DMS53 treated with DMSO at 0.1 percent for 48 hours (cell line): ENCODE results near the gene CNTN1.

Experiments used
- DNase-seq: peaks from one replicate; lab custom pipeline; 2025; ENCODE audit not compliant: unreplicated experiment; lab: John Stamatoyannopoulos, UW

The CNTN1 gene

GRCh38 chr12:40957417-40957816 lies 265.2 kb downstream of the CNTN1 start:
- DNase-seq, result no peak

DNA sequence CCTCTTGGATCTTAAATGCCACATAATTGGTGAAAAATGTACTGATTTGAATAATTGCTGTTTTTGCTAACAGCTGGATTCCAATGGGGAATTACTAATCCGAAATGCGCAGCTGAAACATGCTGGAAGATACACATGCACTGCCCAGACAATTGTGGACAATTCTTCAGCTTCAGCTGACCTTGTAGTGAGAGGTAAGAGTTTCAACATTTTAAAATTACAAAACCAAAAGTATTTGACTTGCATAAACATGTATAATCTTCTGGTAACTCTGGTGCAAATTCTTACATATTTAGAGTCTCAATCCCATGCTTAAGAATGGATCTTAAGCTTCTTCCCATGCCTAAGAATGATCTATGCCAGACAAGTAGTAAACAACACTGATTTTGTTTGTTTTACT lies 266.8 kb downstream of the CNTN1 start:
- DNase-seq, result no peak

GRCh38 chr12:40963751-40964150 lies 271.5 kb downstream of the CNTN1 start:
- DNase-seq, result no peak

GRCh38 chr12:40969796-40970195 lies 277.6 kb downstream of the CNTN1 start:
- DNase-seq, result no peak

GRCh38 chr12:40970320-40970907 lies 278.2 kb downstream of the CNTN1 start:
- DNase-seq, result peak; percentile 15

- no peak for DNase-seq
Measured at GRCh38 chr12:40971911-40972310, 279.7 kb downstream of the CNTN1 start.

DNA sequence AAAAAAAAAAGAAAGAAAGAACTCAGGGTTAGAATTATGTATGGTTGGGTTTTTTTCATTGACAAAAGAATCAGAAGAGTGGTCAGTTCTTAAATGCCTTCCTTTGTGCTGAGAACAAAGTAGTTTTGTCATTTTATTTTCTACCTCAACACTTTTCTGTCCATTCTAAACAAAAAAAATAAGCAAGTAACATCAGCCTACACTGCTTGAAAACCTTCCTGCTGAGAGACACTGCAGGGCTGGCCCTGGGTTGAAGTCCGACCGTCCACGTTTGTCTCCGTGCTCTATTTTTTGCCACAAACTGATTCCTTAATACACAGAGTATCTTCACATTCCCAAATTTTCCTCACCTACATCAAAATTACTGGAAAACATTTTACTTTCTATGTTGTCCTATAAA lies 284.3 kb downstream of the CNTN1 start:
- DNase-seq, result no peak

DNA sequence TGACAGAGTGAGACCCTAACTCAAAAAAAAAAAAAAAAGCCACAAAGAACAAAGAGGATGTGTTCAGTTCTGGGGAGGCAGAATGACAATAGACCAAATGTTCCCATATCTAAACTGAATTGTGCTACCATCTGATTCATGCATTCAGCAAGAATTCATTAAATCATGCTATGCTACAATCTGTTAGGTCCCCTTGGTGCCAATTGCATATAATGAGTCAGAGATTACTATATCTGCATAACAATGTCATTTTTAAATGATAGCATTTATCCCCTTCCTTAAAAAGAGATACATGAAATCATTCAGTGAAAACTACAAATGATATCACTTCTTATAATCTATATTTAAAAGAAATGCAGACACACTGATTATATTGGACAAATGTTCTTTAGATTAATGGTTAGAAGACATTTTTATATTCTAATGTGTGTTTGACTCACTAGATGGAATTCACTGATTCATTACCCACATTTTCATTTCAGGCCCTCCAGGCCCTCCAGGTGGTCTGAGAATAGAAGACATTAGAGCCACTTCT lies 288.3 kb downstream of the CNTN1 start:
- DNase-seq, result no peak

GRCh38 chr12:40986001-40986400 lies 293.8 kb downstream of the CNTN1 start:
- DNase-seq, result no peak

DNA sequence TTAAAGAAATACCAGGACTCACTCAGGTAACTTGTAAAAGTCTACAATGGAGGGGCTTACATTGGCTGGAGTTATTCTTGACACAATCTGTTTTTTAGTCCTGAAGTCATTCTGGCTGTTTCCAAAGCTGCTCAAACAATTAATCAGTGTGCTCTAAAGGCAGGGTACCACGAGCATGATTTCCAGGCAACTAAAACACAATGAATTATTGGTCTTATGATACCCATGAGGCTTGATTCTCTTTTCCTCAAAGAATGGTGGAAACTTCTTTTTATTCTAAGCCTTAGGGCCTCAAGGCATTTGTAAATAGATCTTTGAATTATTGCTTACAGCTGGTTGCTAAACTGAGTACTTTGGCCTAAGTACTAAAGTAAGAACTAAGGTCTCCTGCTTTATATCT lies 296.1 kb downstream of the CNTN1 start:
- no peak for DNase-seq

DNA sequence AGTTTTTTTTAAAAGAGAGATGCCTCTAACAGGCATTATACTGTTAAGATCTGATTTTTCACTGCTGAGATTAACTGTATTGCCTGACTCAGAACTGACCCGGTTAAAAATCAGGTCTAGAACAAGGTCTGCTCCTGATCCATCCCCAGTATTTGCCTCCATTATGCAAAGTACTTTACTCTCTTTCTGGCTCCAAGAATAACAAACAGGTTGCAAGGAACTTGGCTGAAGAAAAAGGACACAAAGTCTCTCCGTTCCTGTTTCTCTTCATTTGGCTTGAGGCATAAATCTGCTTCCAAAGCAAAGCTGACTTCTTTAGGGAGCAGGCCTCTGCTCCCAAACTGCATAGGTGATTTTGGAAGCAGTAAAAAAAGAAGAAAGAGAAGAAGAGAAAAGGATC lies 296.6 kb downstream of the CNTN1 start:
- DNase-seq, result no peak

DNA sequence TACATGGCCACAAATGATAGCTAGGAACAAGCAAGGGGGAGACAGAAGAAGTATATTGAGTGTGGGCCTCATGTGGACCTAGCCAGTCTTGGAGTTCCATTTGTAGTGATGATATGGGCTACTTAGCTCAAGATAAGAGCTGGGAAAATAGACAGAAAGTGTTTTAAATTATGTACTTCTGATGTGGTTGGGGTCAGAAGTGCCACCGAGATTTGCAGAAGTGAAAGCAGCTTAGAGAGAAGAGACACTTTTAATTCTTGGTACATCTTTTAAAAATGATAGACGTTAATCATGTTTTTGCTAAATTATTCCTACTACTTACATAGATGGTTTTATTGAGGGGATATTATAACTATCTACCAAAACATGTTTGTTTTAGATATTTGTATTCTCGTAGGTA lies 297.5 kb downstream of the CNTN1 start:
- DNase-seq, result no peak

- no peak for DNase-seq
Measured at GRCh38 chr12:40992158-40992557, 299.9 kb downstream of the CNTN1 start.

GRCh38 chr12:40992674-40993073 lies 300.4 kb downstream of the CNTN1 start:
- no peak for DNase-seq

DNA sequence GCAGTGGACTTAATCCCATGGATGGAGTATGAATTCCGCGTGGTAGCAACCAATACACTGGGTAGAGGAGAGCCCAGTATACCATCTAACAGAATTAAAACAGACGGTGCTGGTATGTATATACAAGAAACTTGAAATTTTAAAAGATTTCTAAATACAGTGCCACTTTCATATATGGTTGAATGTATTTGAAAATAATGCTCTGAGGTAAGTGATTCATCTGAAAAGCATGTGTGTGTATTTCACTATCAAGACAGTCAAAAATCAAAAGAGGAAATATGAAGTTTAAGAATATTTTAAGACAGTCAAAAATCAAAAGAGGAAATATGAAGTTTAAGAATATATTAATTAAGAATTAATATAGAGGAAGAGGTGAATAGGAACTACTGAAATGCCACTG lies 300.9 kb downstream of the CNTN1 start:
- DNase-seq, result no peak

DNA sequence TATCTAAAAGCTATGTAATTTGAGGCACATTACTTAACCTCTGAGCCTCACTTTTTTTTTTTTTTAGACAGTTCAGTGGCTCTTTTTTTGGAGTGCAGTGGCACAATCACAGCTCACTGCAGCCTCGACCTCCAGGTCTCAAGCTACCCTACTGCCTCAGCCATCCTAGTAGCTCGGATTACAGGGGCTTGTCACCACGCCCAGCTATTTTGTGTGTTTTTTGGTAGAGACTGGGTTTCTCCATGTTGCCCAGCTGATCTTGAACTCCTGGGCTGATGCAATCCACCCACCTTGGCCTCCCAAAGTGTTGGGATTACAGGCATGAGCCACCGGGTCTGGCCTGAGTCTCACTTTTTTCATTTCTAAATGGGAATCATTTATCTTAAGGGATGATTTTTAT lies 303.9 kb downstream of the CNTN1 start:
- no peak for DNase-seq

DNA sequence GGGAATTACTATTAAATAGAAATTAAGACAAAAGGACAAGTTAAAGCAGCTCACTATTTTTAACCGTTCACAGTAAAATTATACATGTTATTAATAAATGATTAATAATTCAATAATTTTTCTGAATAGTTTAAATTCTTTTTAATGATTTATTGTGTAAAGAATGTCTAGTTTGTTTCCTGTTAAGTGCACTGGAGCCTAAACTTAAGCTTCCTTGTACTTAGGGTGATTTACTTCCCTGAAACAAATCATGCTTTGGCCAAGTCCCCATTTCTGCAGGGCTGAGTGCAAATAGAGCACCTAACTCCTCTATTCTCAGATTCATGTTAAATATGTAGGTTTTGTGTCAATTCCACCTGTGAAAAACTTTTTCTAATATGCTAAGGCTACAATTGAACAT lies 307.0 kb downstream of the CNTN1 start:
- no peak for DNase-seq

- peak; percentile 23 for DNase-seq
Measured at GRCh38 chr12:41008472-41008871, 316.2 kb downstream of the CNTN1 start.

GRCh38 chr12:41011939-41012338 lies 319.7 kb downstream of the CNTN1 start:
- DNase-seq, result no peak

DNA sequence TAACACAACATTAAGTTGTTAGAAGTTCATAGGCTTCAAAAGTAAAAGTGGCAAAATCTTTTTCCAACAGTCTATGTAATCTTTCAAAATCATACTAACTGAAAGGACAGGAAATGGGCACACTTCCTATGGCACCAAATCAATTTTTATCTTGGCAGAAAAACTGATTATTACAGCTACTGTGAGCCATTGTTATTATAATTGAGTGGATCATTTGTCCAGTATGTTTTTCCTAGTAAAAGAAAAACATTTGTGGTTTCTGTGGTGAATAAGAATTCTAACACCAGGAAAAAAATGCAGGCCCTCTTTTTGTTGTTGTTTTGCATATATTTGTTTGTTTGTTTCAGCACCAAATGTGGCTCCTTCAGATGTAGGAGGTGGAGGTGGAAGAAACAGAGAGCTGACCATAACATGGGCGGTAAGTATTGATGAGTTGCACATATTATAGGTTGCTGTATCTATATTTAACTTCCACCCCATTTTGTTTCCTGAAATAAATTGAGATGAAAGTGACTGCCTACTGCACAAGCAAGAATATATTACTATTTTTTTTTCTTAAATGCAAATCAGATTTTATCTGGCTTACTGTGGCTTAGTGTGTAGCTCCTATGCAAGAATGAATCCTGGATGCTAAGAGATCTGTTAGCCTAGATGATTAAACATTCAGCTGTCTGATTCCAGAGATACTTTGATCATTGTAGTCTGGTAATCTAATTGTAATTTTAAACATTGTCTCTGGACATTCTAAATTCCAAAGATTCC lies 321.8 kb downstream of the CNTN1 start:
- no peak for DNase-seq

GRCh38 chr12:41014643-41015020 lies 322.4 kb downstream of the CNTN1 start:
- DNase-seq, result no peak

GRCh38 chr12:41018010-41018409 lies 325.8 kb downstream of the CNTN1 start:
- DNase-seq, result peak; percentile 17

- no peak for DNase-seq
Measured at GRCh38 chr12:41019461-41019860, 327.2 kb downstream of the CNTN1 start.
